GM04503 (cell line): Measurements from ENCODE around the gene RDH5.

Experiments used
- DNase-seq: peaks from one replicate; pipeline ENCODE4 v3.0.0-alpha.2; 2012; ENCODE audit warnings: low read depth

The RDH5 gene

GRCh38 chr12:55712700-55713415 is 7.3 kb upstream of the RDH5 start:
- DNase-seq = no peak

GRCh38 chr12:55713721-55714120 is 6.5 kb upstream of the RDH5 start:
- peak; percentile 80 for DNase-seq

DNA sequence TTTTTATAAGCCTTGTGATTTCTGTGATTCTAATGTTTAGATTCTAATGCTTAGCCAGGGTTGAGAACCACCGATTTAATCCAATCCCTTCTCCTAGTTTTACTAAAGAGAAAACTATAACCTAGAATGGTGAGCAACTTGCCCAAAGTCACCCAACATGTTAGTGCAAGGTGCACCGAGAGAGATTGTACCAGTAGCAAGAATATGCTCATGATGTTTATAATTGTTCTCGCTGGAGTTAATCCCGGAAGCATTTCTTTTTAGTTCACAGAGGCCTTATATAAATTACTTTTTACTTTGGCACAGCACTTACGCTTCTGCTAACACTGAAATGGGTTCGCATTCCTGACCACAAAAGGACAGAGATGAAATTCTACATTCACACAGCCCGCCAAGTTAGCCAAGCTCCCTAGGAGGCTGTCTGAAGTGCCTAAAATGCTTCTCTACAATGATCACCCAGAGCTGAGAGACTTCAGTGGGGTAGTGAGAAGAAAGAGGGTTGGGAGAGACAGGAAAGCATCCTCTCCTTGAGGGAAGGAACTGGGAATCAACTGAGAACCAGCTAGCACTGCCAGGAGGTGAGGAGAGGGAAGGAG is 4.9 kb upstream of the RDH5 start:
- DNase-seq = no peak

GRCh38 chr12:55715833-55716581 is 4.2 kb upstream of the RDH5 start, which contains the start of gene BLOC1S1:
Gene BLOC1S1, plus strand, starts transcription at chr12:55716046. Its CDS starts 6 bp downstream, at chr12:55716052.
- DNase-seq = peak; percentile 49

GRCh38 chr12:55716582-55716957 is 3.6 kb upstream of the RDH5 start:
- DNase-seq = no peak

DNA sequence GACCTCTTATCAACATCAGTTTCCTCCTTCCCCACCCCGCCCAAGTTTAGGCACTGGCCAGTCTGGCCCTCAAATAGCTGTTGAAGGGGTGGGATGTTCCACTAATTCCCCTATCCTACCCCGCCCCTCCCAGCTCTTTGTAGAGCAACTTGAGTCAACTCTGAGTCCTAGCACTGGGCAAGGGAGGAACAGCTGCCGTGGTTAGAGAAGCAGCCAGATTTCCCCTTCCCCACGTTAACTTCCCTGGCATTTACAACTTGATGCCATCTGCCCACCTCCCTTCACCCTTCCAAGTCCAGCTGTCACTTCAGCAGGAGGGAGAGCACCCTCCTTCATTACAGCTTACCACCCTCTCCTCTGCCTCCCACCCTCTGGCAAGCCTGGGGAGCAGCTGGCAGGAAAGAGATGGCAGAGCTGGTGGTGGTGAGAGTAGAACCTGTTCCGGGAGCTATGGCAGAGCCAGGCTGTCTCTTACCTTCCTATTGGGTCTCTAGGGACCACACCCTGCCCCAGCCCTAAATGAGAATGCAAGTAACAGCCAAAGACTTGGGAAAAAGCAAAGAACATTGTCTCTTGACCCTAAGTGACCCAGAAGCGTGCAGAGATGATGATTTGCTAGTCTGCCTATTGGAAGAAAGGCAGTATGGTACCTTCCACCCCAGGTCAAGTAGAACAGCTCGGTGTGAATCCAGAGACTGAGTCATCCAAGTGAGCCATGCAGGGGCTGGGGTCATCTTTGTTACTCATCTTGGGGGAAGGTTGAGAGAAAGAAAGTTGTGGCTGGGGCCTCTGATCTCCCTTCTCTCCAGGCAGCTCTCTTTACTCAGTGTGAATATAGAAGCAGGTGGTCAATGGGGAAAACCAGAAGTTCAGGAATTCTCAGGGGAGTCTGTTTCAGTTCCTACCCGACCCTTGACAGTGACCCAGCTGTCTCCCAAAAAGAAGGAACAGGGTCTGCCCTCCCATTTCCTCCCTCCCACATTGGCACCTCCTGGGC is 2.9 kb upstream of the RDH5 start:
- no peak for DNase-seq

DNA sequence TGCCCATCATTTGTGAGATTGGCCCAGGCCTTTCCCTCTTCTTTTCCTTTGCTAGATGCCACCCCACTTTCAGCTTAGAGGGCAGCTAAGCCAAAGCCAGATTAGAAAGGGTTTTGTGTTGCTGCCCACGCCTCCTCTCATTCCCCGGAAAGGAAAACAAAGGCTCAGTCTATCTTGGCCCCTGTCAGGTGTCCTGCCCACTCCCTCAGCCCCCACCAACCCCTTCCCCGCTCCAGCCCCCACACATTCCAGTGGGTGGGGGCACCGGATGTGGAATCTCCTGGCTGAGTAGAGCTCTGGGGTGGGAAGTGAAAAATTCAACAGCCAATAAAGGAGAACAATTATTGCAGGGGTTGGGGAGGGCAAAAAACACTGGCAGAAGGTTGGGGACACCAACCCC is 2.2 kb upstream of the RDH5 start:
- DNase-seq = no peak

DNA sequence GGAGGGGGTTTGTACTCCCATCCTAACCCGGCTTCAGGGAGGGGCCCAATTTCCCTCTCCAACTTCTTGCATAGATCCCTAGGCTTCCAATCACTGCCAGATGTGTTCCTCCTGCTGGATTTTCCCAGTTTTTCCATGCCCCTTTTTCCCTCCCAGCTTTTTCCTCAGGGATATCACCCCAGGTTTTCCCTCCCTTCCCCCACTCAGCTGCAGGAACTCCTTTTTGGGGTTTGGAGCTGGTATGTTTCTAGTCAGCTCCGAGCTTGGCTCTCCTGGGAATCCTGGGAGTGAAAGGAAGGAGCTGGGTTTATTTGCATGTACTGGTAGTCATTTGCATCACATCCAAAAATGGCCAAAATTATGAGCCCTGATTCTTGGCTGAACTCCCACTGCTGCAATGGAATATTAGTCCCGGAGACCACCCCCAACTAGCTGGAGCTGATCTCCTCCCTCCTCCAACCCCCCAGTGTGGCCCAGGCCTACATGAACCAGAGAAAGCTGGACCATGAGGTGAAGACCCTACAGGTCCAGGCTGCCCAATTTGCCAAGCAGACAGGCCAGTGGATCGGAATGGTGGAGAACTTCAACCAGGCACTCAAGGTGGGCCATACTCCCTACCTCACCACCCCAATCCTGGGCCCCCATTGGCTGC is 1.4 kb upstream of the RDH5 start:
- no peak for DNase-seq

GRCh38 chr12:55719371-55719770 is 822 bp upstream of the RDH5 start:
- no peak for DNase-seq

GRCh38 chr12:55720894-55721444 is 776 bp downstream of the RDH5 start:
- DNase-seq = peak; percentile 89

DNA sequence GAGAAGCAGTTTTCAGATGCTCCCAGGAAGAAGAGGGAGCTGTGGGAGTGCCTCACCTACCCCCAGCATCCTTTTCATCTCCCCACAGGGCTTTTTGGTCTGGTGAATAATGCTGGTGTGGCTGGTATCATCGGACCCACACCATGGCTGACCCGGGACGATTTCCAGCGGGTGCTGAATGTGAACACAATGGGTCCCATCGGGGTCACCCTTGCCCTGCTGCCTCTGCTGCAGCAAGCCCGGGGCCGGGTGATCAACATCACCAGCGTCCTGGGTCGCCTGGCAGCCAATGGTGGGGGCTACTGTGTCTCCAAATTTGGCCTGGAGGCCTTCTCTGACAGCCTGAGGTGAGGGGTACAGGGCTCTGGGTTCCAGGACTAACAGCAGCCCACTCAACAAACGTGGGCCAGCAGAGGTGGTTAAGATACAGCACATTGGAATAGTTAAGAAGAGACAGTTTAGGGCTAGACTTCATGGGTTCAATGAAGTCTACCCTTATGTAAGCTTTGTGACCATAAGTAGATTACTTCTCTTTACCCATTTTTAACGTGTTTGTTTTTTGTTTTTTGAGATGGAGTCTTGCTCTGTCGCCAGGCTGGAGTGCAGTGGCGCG is 1.5 kb downstream of the RDH5 start:
- no peak for DNase-seq

DNA sequence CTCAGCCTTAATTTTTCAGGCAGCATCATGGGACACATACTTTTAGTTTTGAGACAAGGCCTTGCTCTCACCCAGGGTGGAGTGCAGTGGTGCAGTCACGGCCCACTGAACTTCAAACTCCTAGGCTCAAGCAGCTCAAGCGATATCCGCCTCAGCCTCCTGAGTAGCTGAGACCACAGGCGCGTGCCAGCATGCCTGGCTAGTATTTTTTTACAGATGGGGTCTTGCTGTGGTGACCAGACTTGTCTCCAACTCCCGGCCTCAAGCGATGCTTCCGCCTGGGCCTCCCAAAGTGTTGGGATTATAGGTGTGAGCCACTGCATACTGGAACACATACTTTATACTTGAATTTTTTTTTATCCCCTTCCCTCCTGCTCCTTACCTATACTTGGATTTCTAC is 2.8 kb downstream of the RDH5 start:
- no peak for DNase-seq

DNA sequence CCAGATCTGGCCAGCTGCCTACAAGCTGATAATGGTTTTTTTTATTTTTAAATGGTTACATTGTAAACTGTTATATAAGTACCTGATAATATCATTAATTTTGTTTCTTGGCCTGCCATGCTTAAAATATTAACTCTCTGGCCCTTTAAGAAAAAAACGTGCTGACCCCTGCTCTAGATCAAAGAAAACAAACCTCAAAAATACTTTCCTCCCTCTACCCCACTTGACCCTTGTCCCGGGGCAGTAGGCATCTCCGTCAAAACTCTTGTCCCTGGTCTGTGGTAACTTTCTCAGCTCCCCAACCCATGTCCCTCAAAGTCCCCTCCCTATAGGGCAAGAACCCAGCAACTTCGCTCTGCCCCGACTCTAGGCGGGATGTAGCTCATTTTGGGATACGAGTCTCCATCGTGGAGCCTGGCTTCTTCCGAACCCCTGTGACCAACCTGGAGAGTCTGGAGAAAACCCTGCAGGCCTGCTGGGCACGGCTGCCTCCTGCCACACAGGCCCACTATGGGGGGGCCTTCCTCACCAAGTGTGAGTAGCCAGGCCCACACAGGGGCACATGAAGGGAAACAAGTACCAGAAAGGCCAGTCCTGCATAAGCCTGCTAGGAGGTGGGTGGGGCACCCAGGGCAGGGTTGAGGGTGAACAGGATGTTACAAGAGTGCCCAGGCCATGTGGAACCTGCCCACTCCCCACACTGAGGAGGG is 3.5 kb downstream of the RDH5 start:
- DNase-seq = no peak

DNA sequence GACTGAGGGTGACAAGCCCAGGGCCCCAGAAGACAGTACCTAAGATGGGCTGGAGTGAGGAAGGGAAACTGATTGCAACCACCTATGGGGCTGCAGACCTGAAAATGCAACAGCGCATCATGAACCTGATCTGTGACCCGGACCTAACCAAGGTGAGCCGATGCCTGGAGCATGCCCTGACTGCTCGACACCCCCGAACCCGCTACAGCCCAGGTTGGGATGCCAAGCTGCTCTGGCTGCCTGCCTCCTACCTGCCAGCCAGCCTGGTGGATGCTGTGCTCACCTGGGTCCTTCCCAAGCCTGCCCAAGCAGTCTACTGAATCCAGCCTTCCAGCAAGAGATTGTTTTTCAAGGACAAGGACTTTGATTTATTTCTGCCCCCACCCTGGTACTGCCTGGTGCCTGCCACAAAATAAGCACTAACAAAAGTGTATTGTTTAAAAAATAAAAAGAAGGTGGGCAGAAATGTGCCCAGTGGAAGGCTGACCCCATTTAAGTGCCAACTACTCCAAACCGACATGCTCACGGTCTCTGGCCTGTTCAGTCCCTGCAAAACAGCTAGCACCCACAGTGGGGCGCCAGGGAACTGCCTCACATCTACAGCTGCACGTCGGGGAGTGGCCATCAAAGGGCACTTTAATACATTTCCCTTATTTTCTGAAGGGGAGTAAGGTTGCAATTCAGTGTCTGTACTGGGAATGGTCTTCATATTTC is 4.2 kb downstream of the RDH5 start:
- DNase-seq = no peak

DNA sequence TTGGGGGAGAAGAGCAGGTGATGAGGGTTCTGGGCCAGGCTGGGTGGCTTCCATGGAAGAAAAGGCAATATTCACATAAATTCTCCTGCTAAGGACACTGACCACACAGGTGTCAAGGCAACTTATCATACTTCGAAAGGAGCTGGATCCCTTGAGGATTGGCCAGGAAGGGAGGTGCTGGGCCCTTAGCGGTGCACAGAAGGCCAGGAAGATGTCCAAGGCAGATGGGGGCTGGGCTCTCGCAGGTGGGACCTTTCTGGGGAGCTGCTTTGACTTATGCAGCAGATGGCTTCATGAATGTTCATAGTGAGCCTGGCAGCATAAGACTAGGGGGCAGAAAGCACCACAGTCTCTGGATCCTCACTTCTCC is 4.7 kb downstream of the RDH5 start:
- no peak for DNase-seq

DNA sequence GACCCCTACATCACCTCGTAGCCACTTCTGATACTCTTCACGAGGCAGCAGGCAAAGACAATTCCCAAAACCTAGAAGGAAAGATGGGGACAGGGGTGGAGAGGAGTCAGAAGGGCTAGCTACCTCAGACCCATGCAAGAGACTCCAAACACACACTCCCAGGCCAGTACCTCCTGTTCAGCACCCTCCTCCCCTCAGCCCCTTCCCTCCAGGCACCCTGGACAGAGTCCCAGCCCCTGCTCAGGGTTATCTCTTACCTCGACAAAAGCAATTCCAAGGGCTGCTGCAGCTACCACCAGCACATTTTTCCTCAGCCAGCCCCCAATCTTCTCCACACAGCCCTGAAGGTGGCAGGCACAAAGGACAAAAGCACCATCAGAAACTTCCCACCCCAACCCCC is 5.4 kb downstream of the RDH5 start:
- DNase-seq = no peak

DNA sequence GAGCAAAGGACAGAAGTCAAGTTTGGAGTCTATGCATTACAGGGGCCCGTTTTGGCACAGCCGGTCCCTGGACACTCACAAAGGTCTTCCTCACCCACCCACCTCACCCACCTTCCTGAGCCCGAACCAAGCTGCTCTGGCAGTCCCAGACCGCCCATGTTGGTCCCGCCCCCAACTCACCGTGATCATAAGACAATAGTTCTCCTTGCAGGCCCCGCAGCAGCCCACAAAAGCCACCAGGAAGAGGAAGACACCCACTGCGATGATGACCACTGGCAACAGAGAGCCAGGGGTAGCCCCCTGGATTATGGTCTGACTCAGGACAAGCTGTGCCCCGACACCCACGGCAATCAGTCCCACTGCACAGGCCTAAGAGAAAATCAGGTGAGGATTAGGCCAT is 6.8 kb downstream of the RDH5 start:
- no peak for DNase-seq

- no peak for DNase-seq
Observed at GRCh38 chr12:55727643-55728185, 7.5 kb downstream of the RDH5 start.
